Dermis microvascular lymphatic vessel endothelial cell (primary cell): Measurements from ENCODE around the gene STK16. TPM values are rescaled to one million over a fixed set of nuclear protein-coding genes. Genes with fewer than 3 reads are reported as not detected.
"Not testable (repeated sequence)": the region's sequence is repeated elsewhere in the genome, so short reads cannot be mapped to it uniquely, and the experiment has no call there.

Experiments used
- DNase-seq, 2 donors: peaks; one replicate each; pipeline versions ENCODE4 v3.0.0 to v3.0.0-alpha.2; 2010; ENCODE audit warnings: low read depth in 2 of 2
- total RNA-seq: library from RNA; depleted of rRNA; stranded (reverse); fragments of >200 nt; gene quantifications from 2 replicates; pipeline ENCODE4 v1.2.1, GENCODE V29; 2014

STK16 gene
- total RNA-seq, 1 donor from 2014 or later: 14.5 TPM

DNA sequence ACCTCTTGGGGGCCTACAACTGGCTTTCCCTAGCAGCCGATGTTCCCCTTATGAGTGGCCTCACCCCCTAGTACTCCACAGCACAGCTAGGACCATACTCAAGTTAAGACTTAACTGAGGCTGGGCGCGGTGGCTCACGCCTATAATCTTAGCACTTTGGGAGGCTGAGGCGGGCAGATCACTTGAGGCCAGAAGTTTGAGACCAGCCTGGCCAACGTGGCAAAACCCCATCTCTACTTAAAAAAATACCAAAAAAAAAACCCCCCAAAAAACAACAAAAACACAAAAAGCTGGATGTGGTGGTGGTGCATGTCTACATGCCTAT is 41.8 kb downstream of the STK16 start:
- DNase-seq: not testable (repeated sequence)

DNA sequence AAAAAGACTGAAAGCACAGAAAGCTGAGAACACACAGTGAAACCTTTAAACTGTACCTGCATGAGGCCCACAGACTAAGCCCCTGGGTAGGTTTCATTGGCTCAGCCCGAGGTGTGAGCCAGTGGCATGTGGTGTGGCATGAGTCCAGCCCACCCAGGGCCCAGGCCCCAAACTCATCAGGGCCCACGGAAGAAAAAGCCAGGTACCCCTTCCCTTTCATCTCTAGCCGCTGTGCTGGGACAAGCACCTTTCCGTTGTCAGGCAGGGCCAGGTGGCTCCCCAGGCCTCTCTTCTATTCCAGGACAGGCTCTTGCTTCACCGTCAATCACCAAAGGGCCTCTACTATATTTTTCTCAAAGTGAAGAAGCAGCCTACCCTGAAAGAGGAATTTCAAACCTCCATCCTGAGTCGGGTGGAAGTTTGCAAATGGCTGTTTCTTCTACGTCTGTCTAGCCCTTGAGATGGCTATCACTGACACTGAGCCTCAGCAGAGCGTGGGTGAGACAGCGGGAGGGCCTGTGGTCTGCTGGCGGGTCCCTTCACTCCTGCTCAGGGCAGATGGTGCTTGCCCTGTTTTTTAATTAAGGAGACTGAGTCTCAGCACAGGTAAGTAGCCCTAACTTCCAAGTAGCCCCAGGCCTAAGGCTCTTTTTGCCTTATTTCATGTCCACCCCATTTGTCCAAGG is 42.4 kb downstream of the STK16 start:
- no peak for DNase-seq

DNA sequence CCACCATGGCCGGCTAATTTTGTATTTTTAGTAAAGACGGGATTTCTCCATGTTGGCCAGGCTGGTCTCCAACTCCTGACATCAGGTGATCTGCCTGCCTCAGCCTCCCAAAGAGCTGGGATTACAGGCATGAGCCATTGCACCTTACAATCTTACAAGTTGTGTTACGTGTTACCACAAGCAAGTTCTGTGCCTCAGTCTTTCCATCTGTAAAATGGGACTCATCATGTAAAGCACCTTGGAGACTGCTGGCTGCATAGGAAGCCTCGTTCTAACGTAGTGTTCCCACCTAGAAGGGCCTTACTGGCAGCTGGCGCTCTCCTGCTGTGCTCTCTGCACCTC is 43.9 kb downstream of the STK16 start:
- no peak for DNase-seq

DNA sequence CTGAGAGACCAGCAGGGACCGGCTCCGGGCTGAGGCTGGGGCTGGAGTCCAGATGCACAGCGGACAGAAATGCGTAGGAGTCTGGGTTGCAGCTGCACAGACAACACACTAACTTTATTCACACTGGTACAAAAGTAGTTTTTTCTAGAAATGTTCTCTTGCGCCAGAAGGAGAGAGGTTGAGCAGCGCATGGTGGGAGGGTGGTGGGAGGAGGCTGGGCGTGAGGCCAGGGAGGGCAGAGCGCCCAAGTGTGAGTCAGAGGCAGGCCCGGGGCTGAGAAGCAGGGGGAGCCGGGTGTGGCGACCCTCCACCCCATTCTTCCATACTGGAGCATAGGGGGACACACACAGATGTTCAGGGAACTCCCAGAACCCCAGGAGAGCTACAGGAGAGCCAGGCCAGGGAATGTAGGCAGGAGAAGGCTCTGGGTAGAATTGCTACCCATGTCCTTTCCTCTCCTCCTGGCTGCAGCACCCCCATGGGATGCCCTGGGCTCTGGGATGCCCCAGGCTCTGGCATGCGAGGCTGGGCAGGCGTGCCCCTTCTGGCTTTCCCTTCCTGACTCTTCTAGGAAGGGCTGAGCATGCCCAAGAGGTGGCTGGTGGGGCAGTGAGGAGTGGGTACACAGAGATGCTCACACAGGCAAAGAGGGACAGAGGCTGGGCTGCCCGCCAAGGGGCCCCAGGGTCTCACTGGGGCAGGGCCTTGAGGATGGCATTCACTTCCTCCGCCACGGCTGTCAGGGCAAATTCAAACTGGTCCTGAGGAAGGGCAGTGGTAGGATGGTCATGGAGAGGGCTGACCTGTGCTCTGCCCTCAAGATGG is 44.5 kb downstream of the STK16 start:
- DNase-seq: peak in 1 of 2 donors; percentile 23

DNA sequence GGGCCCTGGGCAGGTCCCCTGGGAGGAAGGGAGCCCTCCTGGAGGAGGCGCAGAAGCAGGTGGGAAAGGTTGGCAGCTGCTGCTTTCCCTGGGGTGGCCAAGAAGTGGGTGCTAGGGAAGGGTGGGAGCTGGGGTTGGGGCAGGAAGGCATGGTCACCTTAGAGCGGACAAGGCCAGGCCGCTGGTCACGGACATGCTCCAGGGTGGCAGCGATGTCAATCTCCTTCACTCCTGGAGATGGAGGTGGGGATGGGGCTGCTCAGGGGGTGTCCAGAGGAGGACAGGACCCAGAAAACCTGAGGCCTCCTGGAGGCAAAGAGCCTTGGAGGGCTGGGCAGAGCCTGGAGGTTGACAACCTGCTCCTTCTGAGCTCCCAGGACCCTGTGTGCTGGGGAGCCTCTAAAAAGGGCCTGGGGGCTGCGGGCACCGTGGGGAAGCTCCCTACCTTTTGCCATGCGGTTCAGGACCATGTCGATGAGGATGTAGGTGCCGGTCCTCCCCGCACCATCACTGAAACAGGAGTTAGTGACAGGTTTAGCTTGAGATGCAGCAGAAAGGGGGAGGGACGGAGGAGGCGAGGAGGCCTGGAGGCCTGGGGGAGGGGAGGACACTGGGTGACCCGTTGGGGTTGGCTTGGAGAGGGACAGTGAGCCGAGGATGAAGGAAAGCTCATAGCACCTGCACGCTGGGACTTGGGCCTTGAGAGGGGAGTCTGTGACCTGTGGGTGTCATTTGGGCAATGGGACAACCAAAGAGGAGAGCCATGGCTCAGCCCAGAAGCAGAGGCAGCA is 45.3 kb downstream of the STK16 start:
- DNase-seq: no peak

DNA sequence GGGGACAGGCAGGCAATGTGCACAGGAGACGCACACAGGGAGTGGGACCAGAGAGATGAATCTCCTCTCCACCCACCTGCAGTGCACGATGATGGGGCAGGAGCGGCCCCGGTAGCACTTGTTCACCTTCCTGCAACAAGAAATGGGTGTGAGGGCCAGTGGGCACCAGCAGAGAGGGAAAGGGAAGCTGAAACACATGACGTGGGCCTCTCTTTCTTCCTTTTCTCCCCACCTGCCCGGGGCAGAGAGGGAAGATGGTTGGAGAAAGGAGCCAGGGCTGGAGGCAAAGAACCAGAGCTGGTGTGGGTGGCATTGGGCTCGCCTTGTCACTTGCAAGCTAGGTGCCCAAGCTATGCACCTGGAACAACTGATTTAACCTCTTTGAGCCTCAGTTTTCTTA is 46.1 kb downstream of the STK16 start:
- DNase-seq: no peak

DNA sequence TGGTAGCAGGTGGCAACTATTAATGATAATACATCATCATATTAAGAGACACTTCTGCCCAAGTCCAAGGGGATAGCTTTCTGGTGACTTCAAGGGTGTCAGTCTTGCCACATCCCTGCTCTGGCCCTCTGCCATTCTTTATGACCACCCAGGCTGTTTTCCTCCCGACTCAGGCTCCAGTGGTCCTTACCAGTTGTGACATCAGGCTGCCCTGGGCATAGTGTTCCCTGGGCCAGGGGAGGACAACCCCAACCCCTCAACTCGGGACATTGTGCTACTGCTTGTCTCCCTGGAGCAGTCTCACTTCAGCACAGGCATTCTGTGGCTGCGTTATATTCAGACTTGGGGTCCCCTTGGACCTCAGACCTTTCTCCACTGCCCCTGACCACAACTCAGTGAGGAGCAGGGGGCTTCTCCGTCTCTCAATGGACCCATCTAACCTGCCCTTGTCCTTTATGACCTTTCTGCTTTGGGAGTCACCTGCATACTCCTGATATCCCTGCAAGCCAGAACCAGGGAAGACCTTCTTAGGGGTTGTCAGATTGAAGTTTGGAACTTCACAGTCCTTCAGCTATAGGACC is 46.7 kb downstream of the STK16 start:
- no peak for DNase-seq

DNA sequence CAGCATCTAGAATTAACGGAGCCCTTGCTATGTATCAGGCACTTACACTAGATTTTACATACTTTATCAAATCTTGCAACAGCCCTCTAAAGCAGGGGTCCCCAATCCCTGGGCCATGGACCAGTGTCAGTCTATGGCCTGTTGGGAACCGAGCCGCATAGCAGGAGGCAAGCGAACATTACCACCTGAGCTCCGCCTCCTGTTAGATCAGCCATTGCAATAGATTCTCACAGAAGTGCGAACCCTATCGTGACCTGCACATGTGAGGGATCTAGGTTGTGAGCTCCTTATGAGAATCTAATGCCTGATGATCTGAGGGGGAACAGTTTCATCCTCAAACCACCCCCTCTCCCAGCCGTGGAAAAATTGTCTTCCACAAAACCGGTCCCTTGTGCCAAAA is 47.3 kb downstream of the STK16 start:
- no peak for DNase-seq

DNA sequence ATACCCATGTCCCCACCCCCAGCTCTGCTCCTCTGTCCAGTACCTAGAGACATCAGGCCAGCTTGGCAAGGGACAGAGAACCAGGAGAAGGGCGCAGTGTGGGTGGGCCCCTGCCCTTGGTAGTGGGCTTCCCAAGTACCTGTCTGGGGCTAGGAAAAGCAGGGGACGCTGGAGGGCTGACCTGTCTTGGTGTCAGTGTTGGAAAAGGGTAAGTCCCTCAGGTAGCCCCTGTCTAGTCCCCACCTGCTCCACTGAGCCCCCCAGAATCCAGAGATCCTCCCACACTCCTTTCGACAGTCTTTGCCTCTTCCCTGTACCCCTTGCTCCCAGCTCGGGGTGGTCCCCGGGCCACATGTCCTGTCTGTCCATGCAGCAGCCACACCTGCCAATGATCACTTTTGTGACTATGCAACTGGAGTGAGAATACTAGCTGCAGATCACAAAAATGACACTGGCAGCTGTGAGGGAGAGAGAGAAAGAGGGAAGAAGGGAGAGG is 48.5 kb downstream of the STK16 start:
- no peak for DNase-seq

DNA sequence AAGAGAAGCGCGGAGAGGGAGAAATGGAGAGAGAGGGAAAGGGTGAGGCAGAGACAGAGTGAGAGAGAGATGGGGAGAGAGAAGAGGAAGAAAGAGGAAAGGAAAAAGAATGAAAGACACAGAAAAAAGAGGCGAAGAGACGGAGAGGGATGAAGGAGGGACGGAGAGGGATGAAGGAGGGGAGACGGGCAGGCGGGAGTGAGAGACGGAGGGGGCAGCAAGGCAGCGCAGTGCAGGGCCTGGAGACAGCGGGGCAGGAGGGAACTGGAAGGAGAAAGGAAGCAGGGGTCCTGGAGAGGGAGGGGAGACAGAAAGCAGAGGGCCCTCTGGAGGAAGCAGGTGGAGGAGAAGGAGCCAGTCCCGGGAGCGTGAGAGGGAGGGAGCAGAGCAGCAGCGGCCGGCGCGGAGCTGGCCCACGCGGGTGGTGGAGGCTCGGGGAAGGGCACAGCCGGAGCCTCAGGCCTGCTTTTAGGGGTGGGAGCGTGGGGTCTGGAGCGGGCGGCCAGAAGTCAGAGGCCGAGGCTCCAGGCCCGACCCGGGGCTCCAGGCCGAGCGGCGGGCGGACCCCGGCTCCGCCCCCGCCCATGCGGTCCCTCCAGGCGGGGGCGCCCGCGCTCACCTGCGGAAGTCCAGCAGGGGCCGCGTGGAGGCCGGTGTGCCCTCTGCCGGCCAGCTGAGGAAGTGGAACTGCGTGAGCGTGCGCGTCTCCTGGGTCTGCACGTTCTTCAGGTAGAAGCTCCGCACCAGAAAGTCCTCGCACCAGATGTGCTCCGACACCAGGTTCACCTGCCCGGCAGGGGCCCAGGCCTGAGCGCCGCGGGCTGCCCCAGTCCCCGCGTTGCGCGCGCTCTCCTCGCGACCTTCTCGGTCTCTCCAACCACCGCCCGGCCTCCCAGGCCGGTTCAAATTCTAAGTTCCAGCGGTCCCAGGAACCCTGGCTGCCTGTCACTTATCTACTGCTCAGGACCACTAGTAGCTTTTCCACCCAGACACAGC is 49.4 kb downstream of the STK16 start:
- peak in 1 of 2 donors; percentile 82 for DNase-seq

DNA sequence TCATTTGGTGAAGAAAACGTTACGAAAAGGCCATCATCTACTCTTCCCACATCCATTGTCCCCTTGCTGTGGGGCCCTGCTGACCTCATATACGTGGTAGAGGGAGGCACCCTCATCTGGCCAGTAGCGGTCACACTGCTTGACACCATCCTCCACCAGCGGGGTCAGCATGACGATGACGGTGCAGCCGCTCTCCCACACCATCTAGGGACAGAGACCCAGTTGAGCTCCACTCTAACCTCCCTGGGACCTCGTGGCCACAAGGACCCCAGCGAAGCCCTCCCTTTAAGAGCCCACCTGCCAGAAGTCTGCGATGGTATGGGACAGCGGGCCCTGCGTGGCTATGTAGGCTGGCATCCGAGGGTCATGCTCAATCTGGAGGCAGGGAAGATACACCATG is 50.9 kb downstream of the STK16 start:
- no peak for DNase-seq

DNA sequence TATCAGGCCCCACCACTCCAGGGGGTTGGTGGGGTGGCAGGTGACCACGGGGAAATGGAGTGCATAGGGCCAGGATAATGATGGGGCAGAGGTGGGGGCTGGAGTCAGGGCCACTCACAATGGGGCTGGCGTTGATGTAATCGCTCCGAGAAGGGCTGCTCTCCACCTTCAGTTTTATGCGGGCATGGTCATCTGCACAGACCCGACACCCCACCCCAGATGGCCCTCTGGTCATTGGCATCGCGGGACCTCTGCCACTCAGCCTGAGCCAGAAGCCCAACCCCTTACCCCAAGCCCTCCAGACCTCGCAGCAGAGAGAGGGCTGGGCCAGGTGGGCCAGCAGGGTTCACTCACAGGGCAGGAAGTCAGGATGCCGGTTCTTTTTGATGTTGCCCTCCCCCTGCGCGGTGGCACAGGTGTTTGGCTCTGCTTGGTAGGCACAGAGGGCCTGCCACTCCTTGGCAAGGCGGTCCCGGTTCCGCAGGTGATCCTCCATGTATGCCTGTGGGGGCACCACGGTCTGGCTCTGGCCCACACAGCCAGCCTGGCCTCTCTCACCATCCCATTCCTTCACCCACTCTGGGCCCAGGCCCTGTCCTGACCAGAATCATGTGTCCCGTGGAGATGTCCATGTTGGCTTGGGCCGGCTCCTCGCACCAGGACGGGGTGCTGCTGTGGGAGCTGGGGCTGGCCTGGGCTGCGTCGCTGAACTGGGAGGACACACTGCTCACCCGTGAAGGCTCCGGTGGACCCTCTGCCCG is 51.5 kb downstream of the STK16 start:
- no peak for DNase-seq

DNA sequence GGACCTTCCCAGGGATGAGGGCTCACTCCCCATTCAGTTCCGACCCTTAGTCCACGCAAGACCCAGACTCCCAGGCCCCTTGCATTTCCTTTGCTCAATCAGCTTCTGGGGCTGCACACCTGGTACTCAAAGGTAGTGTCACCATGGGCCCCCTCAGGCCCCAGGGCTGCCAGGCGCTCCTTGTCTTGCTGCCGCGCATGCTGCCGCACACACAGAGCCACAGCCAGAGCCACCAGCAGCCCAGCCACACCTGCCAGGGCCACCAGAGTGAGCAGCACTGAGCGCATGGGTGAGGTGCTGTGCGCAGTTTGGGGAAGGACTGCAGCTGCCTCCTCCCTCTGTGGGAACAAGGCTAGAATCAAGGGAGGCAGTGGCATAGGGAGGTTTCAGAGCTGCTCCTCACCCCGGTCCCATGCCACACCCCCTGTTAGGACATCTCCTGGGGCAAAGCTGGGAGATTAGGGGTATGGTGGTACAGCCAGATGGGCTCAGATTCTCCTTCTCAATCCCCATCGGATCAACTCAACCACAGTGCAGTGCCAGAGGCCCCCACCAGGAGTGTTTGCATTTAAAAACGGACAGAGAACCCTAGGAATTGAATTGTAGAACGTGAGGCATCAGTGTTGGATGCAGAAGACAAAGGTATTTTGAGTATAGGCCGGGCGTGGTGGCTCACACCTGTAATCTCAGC is 52.6 kb downstream of the STK16 start:
- DNase-seq: no peak

DNA sequence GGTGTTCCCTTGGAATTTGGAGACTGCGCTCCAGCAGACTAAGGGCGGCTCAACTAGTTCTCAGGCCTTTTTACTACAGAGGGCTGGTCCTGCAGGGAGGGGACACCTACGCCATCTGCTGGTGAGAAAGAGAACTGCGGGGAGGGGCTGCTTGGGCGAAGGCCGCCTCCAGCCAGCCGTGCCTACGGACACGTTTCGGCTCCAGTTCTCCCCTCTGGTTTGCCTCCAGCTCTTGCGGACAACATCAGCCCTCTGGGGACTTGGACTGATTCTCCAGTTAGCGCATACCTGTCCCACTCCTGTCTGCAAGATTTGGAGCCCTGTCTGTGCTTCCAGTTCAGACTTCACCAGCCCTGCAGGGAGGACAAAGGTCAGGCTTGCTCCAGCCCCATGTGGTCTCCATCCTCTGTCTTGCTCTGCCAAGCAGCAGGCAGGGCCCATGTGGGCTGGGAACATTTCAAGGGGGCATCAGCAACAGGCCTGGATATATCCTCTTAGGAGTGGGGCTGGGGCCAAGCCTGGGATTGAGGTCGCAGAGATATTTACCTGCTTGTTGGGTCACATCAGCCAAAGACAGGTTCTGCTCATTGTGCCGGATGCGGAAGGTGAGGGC is 53.6 kb downstream of the STK16 start:
- peak in 1 of 2 donors; percentile 65 for DNase-seq

DNA sequence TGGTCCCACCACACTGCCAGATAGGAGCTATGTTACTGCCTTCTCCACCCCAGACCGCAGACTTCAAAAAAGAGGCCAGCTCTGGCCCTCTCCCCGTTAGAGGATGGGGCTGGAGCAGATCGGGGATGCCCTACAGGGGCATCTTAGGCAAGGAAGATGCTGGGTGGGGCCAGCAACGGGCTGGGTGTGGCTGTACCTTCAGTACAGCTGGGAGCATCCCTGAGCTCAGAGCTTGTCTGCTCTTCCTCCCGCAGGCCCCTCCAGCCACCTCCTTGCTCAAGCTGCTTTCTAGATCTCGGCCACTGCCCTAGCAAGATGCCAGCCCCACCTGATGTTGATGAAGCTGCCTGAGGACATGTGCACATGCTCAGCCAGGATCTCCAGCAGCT is 54.1 kb downstream of the STK16 start:
- DNase-seq: no peak
